HG02943 (cell line): ENCODE data around the gene DNLZ.
A peak's percentile ranks its signal among the peaks of the same experiment; 100 is the strongest.
"Not testable (repeated sequence)": the region's sequence is repeated elsewhere in the genome, so short reads cannot be mapped to it uniquely, and the experiment has no call there.

ENCODE experiments used
- ATAC-seq: cut with Tn5 transposase; IDR thresholded peaks from one replicate; pipeline ENCODE4 v1.9.1; 2021; ENCODE audit warnings: mild to moderate bottlenecking, low read depth, moderate library complexity; ENCODE audit not compliant: unreplicated experiment

Gene DNLZ

GRCh38 chr9:136363106-136363948, at the start of gene DNLZ:
Gene DNLZ, minus strand, starts transcription at chr9:136363744. Its CDS starts 30 bp downstream, at chr9:136363714.
- peak; percentile 63 for ATAC-seq

GRCh38 chr9:136412962-136413361, 49.4 kb upstream of the DNLZ start:
- ATAC-seq, result no peak

DNA sequence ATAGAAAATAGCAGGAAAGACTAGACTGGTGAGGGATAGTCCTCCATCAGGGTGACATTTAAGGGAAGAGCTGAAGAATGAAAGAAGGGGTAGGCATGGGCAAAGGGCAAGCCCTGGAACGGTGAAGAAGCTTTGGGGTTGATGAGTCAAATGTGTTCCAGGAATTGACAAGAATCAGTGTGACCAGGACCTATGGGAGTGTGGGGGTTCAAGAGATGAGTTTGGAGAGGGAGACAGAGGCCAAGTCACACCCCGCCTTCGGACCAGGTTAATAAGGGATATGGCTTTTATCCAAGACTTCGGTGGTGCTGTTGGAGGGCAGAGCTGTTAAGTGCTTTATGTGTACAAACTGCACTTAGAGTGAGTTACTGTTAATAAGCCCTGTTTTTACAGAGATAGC, 47.8 kb upstream of the DNLZ start:
- no peak for ATAC-seq

GRCh38 chr9:136410500-136411287, 47.1 kb upstream of the DNLZ start, which contains the start of the genes ENTR1 and PMPCA:
Gene ENTR1, minus strand, starts transcription at chr9:136410614. Its CDS starts 217 bp downstream, at chr9:136410397.
Gene PMPCA, plus strand, starts transcription at chr9:136410658. Its CDS starts 11 bp downstream, at chr9:136410669.
- ATAC-seq, result peak; percentile 62

- ATAC-seq, result no peak
Observed at GRCh38 chr9:136409557-136410455, 46.3 kb upstream of the DNLZ start.

GRCh38 chr9:136407911-136408310, 44.4 kb upstream of the DNLZ start:
- ATAC-seq, result no peak

- ATAC-seq, result not testable (repeated sequence)
Observed at GRCh38 chr9:136407061-136407460, 43.5 kb upstream of the DNLZ start.

DNA sequence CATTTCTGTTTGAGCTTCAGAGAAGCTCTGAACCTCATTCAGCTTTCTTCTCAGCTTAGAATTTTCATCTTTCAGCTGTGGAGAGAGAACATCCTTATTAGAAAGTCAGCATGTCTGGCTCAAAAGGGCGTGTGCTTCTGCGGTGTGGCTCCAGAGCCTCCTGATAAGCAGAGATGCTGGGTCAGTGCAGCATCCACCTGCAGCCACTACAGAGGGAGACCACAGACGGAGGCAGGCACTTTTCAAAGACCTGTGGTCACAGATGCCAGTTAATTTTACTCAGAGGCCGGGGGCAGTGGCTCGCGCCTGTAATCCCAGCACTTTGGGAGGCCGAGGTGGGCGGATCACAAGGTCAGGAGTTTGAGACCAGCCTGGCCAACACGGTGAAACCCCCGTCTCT, 42.4 kb upstream of the DNLZ start:
- ATAC-seq, result not testable (repeated sequence)

DNA sequence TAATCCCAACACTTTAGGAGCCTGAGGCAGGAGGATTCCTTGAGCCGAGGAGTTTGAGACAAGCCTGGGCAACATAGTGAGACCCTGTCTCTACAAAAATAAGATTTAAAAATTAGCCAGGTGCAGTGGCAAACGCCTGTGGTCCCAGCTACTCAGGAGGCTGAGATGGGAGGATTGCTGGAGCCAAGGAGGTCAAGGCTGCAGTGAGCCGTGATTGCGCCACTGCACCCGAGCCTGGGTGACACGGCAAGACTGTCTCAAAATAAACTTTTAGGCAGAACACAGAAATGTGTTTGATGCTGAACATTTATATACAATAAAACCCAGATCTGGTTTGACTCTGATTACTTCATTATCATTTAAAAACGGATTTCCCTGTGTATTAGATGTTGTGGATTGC, 41.9 kb upstream of the DNLZ start:
- no peak for ATAC-seq

DNA sequence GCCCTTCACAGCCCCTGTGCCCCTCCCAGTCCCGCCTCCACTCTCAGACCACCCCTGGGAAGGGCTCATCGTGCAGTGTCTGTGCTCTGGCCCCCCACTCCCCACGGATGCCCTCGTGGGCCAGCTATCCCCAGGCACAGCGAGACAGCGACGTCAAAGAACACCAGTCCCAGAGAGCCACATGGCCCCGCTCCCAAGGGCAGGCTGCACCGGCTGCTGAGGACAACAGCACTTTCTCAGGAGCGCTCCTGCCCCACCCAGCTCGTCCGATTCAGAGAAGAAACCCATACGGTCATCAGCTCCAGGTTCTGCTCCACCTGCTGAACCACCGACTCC, 41.2 kb upstream of the DNLZ start:
- no peak for ATAC-seq

GRCh38 chr9:136403915-136404800, 40.6 kb upstream of the DNLZ start:
- no peak for ATAC-seq

GRCh38 chr9:136403538-136403914, 40.0 kb upstream of the DNLZ start:
- ATAC-seq, result no peak

DNA sequence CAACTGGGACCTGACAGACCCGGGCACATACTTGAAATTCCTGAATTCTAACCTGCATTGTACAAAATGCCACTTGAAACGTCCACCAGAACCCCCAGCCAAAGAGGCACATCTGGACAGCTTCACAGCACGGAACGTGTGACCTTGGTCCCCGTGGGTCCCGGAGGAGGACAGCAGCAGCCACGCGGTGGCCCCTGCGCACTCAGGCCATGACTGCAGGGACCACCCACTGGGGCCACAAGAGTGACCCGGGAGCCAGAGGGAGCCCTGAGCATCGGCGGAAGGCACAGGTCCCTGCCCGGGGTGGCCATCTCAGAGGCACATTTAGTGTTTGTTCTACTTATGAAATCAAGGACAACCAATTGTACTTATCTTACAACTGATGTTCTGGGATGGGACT, 38.5 kb upstream of the DNLZ start:
- ATAC-seq, result no peak

DNA sequence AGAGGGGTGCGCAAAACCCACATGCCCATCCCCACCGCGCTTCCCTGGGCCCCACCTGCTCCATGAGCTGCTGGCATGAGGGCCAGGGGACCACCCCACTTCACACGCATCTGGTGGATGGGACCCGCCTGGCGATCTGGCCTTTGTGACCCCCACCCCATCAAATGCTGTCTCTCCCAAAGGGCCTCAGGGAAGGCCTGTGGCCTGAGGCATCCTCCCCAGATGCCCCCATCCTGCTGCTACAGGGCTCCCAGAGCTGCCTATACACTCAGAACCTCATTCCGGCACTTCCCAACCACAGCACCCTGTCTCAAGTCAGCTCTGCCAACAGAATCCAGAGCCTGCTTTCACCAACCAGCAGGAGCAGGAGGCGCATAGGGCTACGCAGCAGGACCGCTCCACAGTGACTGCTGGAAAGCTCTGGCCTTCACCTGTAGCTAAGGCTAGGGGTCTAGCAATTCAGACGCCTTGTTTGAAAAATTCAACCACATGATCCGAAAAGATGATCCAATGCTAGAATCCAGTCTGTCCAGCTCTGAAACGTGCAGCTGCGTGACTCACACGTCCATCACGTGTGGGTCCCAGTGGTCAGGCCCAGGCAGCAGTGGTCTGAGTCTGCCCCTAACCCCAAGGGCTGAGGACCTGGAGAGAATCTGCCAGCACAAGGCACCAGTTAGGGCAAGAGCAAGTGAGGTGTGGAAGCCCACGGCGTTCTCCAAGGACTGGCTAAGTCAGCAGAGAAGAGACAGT, 37.8 kb upstream of the DNLZ start:
- ATAC-seq, result no peak

- ATAC-seq, result no peak
Observed at GRCh38 chr9:136400038-136400834, 36.7 kb upstream of the DNLZ start, which contains the start of gene SNAPC4. Gene SNAPC4, minus strand, starts transcription at chr9:136400170. Its CDS starts 1,742 bp downstream, at chr9:136398428.

GRCh38 chr9:136399176-136400037, 35.9 kb upstream of the DNLZ start:
- no peak for ATAC-seq

GRCh38 chr9:136398286-136398685, 34.7 kb upstream of the DNLZ start:
- ATAC-seq, result no peak
